Fibroblast of lung (primary cell): ENCODE data around the gene PPP1R9B. TPM values are rescaled to one million over a fixed set of nuclear protein-coding genes. Genes with fewer than 3 reads are reported as not detected.

ENCODE experiments used
- DNase-seq, 2 donors: peaks; one replicate each; pipeline versions ENCODE4 v3.0.0 to v3.0.0-alpha.2; 2010; ENCODE audit warnings: low read depth in 2 of 2
- H2AFZ ChIP-seq: 2 replicates; pipeline ENCODE4 v1.5.1; 2012; ENCODE audit warnings: low read length, control low read depth, inconsistent platforms
- H3K27ac ChIP-seq: 2 replicates; pipeline ENCODE4 v1.5.1; 2011; ENCODE audit warnings: low read length, control low read depth; ENCODE audit not compliant: insufficient read depth
- H3K27me3 ChIP-seq: 2 replicates; pipeline ENCODE4 v1.5.1; 2011; ENCODE audit warnings: mild to moderate bottlenecking, low read length; ENCODE audit not compliant: control insufficient read depth, insufficient read depth
- H3K36me3 ChIP-seq: 2 replicates; pipeline ENCODE4 v1.5.1; 2011; ENCODE audit warnings: low read length; ENCODE audit not compliant: control insufficient read depth, insufficient read depth
- H3K4me1 ChIP-seq: 2 replicates; pipeline ENCODE4 v1.5.1; 2011; ENCODE audit warnings: low read length; ENCODE audit not compliant: control insufficient read depth, insufficient read depth; ENCODE audit errors: extremely low read depth
- H3K4me2 ChIP-seq: 2 replicates; pipeline ENCODE4 v1.5.1; 2011; ENCODE audit warnings: low read length, control low read depth; ENCODE audit not compliant: insufficient read depth; ENCODE audit errors: extremely low read depth
- H3K4me3 ChIP-seq, 4 experiments: fragments of 200-600 bp in 1 of 4; sonication (generic) in 1 of 4; replicated peaks in 1 of 4; 2 replicates each; pipeline ENCODE4 v1.5.1; 2011 to 2016; ENCODE audit warnings: low read length in 4 of 4, low read depth in 3 of 4, mild to moderate bottlenecking in 3 of 4, control low read depth in 2 of 4, inconsistent platforms in 1 of 4, mixed read lengths in 1 of 4; ENCODE audit not compliant: insufficient read depth in 1 of 4; ENCODE audit errors: control extremely low read depth in 1 of 4
- H3K79me2 ChIP-seq: 2 replicates; pipeline ENCODE4 v1.5.1; 2012; ENCODE audit warnings: mild to moderate bottlenecking, low read length, inconsistent platforms; ENCODE audit not compliant: control insufficient read depth, insufficient read depth
- H3K9ac ChIP-seq: 2 replicates; pipeline ENCODE4 v1.5.1; 2011; ENCODE audit warnings: mild to moderate bottlenecking, low read length, control low read depth; ENCODE audit not compliant: insufficient read depth
- H3K9me3 ChIP-seq: 2 replicates; pipeline ENCODE4 v1.5.1; 2012; ENCODE audit warnings: low read depth, low read length; ENCODE audit not compliant: control insufficient read depth, insufficient read depth
- H4K20me1 ChIP-seq: 2 replicates; pipeline ENCODE4 v1.5.1; 2011; ENCODE audit warnings: low read length; ENCODE audit not compliant: control insufficient read depth, insufficient read depth; ENCODE audit errors: extremely low read depth
- EZH2 ChIP-seq: IDR thresholded peaks from 2 replicates; pipeline ENCODE4 v1.5.1; 2012; ENCODE audit warnings: low read length, control low read depth, mild to moderate bottlenecking; ENCODE audit errors: missing control alignments
- polyA plus RNA-seq, 2 donors: library from polyadenylated mRNA; depleted of rRNA in 1 of 2; stranded (reverse) in 1 of 2; unstranded in 1 of 2; fragments of >200 nt; gene quantifications; 2 replicates each; pipeline ENCODE4 v1.2.1, GENCODE V29; 2011 to 2012; ENCODE audit warnings: missing spikeins in 1 of 2
- total RNA-seq: library from RNA; depleted of rRNA; stranded (reverse); fragments of >200 nt; gene quantifications from 2 replicates; pipeline ENCODE4 v1.2.1, GENCODE V29; 2014
- TF ChIP-seq, protein P1 (sequence below), 2 donors: IDR thresholded peaks in 1 of 2; conservative IDR thresholded peaks in 1 of 2; 1 replicate in 1 of 2; 2 replicates in 1 of 2; pipeline ENCODE4 v1.5.1; 2011 to 2012; ENCODE audit warnings: low read length in 2 of 2, control low read depth in 1 of 2, inconsistent platforms in 1 of 2, low read depth in 1 of 2, mild to moderate bottlenecking in 1 of 2

Gene PPP1R9B
- total and polyA plus RNA-seq, 2 donors (not counting 1 experiment from before 2014, with no cell fraction given): 22.1 to 41.5 TPM

DNA sequence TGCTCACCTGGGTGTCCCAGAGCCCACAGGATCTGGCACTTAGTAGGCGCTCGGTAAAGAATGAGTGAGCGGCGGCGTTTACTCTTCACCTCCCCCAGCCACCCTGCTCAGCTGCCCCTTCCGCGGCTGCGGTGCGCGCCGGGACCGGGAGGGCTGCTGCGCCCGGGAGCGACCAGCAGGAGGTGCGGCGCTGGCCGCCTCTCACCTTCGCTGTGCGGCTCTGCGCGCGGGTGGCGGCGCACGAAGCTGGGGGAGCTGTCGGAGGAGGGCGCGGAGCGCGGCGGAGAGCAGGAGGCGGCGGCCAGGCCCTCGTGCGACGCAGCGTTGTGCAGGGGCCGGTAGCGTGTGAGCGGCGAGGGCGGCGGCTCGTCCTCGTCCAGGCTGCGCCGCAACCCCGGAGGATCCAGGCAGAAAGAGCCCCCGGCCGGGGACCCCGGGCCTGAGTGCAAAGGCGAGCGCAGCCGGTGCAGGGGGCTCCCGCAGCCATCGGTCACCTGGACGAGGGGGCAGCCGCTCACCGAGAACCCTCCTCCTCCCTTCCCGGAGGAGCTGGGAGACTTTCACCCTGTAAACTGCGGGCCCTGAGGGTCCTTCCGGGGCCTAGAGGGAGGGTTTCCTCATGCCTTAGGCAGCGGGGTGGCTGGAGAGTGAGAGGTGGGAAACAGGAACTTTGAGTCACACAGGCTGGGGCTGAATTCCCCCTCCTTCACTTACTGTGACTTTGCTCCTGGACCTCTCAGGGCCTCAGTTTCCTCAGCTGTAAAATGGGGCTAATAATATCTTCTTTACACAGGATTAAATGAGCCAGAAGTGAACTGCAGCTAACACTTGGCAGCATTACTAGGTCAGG is 33.0 kb downstream of the PPP1R9B start:
- no peak for TF ChIP-seq EZH2
- TF ChIP-seq, protein P1, sequence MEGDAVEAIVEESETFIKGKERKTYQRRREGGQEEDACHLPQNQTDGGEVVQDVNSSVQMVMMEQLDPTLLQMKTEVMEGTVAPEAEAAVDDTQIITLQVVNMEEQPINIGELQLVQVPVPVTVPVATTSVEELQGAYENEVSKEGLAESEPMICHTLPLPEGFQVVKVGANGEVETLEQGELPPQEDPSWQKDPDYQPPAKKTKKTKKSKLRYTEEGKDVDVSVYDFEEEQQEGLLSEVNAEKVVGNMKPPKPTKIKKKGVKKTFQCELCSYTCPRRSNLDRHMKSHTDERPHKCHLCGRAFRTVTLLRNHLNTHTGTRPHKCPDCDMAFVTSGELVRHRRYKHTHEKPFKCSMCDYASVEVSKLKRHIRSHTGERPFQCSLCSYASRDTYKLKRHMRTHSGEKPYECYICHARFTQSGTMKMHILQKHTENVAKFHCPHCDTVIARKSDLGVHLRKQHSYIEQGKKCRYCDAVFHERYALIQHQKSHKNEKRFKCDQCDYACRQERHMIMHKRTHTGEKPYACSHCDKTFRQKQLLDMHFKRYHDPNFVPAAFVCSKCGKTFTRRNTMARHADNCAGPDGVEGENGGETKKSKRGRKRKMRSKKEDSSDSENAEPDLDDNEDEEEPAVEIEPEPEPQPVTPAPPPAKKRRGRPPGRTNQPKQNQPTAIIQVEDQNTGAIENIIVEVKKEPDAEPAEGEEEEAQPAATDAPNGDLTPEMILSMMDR (conservative IDR thresholded peaks at IDR 0.05 in 1 of 2, IDR thresholded peaks at IDR 0.05 in 1 of 2; ENCODE audit: low read depth in 1 of 2, low read length in 2 of 2): peak; percentile 43 to 49
- no peak overlapping the region for H2AFZ ChIP-seq

DNA sequence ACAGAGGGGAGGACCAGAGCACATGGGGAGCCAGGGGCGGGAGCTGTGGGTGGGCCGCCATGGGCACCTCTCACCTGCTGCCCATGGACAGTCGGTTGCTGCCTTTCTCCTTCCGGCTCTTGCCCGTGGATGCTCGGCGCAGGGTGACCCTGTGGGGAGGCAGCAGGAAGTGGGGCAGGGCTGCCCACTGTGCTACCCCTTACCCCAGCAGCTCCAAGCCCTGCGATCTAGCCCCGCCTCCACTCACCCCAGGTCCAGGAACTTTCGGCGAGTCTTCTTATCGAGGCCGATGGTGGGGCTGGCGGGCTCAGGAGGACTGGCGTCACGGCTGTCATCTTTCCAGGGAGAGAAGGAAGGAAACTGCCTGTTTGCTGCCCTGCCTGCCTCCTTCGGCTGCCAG is 34.7 kb downstream of the PPP1R9B start:
- Histone ChIP-seq H2AFZ (no peak overlapping the region), H3K36me3 (no peaks in the 10 kb centered on the region), H3K9ac (no peak overlapping the region), H4K20me1 (no peaks in the 10 kb centered on the region), H3K27ac (no peak overlapping the region), H3K79me2 (no peaks in the 10 kb centered on the region), H3K4me3 (no peak overlapping the region), H3K27me3 (peaks cover 3% of the 10 kb centered on the region), H3K9me3 (no peaks in the 10 kb centered on the region), H3K4me1 (peaks cover 2% of the 10 kb centered on the region), H3K4me2 (no peak overlapping the region)
- no peak for DNase-seq
- TF ChIP-seq, protein P1 (conservative IDR thresholded peaks at IDR 0.05 in 1 of 2, IDR thresholded peaks at IDR 0.05 in 1 of 2; ENCODE audit: low read depth in 1 of 2, low read length in 2 of 2): no peak
- no peak for TF ChIP-seq EZH2

More for the DNA sequence above, 33.0 kb downstream of the PPP1R9B start:
- H3K4me1 ChIP-seq: no peaks in the 10 kb centered on the region
- H3K4me2 ChIP-seq: peak overlapping the region; percentile 60
- H3K79me2 ChIP-seq: no peaks in the 10 kb centered on the region
- DNase-seq: peak; percentile 47 to 70
- H3K36me3 ChIP-seq: no peaks in the 10 kb centered on the region
- H4K20me1 ChIP-seq: no peaks in the 10 kb centered on the region
- H3K27ac ChIP-seq: no peak overlapping the region
- H3K9ac ChIP-seq: no peak overlapping the region
- peaks cover 3% of the 10 kb centered on the region for H3K27me3 ChIP-seq
- H3K9me3 ChIP-seq: no peaks in the 10 kb centered on the region
- peak overlapping the region in 1 of 4 experiments; percentile 14 for H3K4me3 ChIP-seq

DNA sequence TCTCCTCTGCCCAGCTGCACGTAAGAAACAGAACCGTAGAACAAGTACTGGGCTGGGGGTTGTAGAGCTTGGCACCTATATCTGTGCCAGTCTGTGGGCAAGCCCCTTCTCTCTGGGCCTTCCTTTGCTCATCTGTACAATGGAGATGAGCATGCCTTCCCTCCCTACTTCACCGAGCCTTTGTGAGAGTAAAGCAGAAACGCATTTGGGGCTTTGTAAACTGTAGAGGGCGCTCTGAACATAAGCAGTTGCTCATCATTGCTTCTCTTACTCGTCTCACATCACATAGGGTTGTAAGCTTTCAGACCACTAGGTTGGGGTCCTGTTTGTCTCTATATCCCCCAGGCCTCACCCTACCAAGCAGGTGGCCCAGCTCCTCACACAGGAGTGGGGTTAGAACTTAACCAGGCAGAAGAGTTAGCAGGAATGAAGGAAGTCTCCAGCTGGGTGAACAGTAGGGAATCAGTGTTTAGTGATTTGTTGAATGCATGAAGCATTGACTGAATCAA is 35.6 kb downstream of the PPP1R9B start:
- no peaks in the 10 kb centered on the region for H3K9me3 ChIP-seq
- TF ChIP-seq, protein P1 (conservative IDR thresholded peaks at IDR 0.05 in 1 of 2, IDR thresholded peaks at IDR 0.05 in 1 of 2; ENCODE audit: low read depth in 1 of 2, low read length in 2 of 2): peak; percentile 63 to 81
- no peak for TF ChIP-seq EZH2
- no peaks in the 10 kb centered on the region for H3K79me2 ChIP-seq
- no peak overlapping the region for H3K4me3 ChIP-seq
- peaks cover 3% of the 10 kb centered on the region for H3K27me3 ChIP-seq
- H4K20me1 ChIP-seq: no peaks in the 10 kb centered on the region
- no peak overlapping the region for H2AFZ ChIP-seq
- no peak overlapping the region for H3K9ac ChIP-seq
- H3K4me2 ChIP-seq: no peak overlapping the region
- DNase-seq: peak; percentile 56 to 77
- H3K27ac ChIP-seq: no peak overlapping the region
- H3K4me1 ChIP-seq: peaks cover 2% of the 10 kb centered on the region
- no peaks in the 10 kb centered on the region for H3K36me3 ChIP-seq
